Measurements from ENCODE around the gene SMCO2.

DNA sequence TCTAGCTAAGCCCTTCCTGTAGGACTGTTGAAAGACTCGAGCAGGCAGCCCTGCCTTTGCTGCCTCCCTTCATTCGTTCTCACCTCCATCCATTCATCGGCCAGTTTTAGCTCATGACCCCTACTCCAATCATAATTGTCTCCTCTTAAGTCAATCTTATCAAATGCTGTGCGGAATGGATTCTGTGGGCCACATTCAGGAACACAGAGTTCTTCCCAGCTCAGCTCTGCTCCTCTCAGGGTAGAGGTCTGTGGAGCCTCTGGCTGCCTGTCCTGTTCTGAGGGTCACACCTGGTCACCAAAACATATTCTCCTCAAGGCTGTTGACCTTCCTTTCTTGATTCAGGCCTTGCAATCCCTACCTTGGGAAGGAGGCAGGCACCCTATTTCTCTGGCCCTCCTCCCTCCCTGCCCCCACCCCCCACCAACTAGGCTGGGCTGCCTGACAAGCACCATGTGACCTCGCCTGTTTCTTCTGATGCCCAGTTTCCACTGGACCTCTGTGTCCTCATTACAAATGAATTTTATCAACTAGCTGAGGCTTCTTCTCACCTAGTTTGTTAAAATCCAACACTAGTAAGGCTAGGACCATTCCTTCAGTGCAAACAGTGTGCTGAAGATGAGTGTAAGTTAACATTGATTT lies 3.5 kb downstream of the SMCO2 start:
- TF ChIP-seq POLR2AphosphoS5 (IDR thresholded peaks at IDR 0.05; ENCODE audit: low read depth, low read length) (no peak), ASH2L (IDR thresholded peaks at IDR 0.05; ENCODE audit: low read length) (no peak), EZH2 (IDR thresholded peaks at IDR 0.05; ENCODE audit: low read depth, low read length, severe bottlenecking) (no peak)
- TF ChIP-seq, protein P1, sequence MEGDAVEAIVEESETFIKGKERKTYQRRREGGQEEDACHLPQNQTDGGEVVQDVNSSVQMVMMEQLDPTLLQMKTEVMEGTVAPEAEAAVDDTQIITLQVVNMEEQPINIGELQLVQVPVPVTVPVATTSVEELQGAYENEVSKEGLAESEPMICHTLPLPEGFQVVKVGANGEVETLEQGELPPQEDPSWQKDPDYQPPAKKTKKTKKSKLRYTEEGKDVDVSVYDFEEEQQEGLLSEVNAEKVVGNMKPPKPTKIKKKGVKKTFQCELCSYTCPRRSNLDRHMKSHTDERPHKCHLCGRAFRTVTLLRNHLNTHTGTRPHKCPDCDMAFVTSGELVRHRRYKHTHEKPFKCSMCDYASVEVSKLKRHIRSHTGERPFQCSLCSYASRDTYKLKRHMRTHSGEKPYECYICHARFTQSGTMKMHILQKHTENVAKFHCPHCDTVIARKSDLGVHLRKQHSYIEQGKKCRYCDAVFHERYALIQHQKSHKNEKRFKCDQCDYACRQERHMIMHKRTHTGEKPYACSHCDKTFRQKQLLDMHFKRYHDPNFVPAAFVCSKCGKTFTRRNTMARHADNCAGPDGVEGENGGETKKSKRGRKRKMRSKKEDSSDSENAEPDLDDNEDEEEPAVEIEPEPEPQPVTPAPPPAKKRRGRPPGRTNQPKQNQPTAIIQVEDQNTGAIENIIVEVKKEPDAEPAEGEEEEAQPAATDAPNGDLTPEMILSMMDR (IDR thresholded peaks at IDR 0.05; ENCODE audit: control extremely low read depth in 1 of 3, insufficient read depth in 1 of 3, low read depth in 1 of 3, low read length in 3 of 3), result no peak

All from H1 (cell line).